Left forelimb (tissue), 1 donor: ENCODE data around the gene SHISAL1.

Experiments used
- DNase-seq: peaks from one replicate; pipeline ENCODE4 v3.0.0-alpha.2; 2018; ENCODE audit warnings: low spot score

Gene SHISAL1

DNA sequence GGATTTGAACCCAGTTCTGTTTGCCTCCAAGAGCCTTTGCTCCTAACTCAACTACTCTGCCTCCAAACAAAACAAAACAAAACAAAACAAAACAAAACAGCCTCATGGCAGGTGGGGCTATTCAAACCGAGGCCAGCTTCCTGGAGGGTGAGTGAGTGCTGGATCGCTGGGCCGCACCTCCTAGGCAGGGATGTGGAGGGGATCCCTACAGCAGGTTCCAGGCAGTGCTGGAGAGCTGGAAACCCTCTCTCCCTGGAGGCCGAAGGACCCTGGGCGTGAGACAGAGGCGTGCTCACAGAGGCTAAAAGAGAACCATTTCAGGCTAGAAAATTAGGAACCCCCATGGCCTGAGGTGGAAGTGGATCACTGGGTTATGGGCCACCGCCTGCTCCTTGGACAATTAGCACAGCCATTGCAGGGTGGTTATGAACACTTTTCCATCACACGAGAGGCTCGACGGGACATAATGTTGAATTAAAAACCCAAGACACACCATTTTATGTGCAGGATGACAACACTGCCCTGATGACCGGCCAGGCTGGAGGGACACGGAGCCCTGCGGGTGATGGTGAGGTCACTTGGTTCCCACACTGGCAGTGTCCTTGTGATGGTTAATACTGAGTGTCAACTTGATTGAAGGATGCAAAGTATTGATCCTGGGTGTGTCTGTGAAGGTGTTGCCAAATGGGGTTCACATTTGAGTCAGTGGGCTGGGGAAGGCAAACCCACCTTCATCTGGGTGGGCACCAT lies 35.2 kb downstream of the SHISAL1 start:
- DNase-seq, result no peak

DNA sequence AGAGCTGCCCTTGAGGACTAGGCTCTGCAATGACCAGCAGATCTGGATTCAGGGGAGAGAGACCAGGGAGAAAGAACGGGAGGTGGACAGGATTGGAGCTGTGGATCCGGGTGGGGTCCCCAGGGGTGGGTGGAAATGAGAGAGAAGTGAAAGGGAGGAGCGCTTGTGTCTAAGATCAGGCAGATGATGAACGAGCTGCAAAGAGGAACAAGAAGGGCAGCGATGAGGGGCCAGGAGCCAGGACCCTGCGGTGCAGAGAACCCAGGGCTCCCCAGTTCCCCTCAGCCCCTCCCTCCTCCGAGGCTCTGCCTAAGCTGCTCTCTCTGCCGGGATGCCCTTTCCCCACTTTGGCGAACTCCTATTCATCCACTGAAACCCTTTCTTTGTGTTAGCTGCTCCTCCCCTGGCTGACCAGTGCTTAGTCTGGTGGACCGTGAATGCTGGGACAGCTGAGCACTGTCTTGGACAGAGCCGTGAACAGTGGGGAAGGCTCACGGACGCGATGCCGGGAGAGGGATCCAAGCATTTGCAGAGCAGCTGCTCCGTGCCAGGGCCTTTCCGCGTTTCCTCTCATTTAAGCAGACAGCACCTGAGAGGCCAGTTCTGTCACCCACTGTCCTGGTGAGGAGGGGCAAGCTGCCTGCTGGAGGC lies 35.9 kb downstream of the SHISAL1 start:
- no peak for DNase-seq

DNA sequence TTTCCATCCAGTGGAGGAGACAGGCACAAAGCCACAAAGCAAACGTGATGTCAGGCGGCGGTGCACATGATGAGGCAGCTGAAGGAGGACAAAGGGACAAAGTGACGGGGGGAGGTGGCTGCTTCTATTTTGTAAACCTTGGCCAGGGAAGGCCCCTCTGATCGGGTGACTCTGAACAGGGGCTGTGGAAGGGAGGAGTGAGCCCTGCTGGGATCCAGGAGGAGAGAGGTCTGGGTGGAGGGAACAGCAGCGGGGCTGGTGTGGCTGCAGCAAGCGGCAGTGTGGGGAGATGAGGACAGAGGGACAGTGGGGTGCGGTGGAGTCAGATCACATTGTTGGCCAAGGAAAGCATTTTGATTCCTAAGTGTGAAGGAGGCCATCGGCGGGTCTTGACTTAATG lies 36.7 kb downstream of the SHISAL1 start:
- DNase-seq, result no peak

DNA sequence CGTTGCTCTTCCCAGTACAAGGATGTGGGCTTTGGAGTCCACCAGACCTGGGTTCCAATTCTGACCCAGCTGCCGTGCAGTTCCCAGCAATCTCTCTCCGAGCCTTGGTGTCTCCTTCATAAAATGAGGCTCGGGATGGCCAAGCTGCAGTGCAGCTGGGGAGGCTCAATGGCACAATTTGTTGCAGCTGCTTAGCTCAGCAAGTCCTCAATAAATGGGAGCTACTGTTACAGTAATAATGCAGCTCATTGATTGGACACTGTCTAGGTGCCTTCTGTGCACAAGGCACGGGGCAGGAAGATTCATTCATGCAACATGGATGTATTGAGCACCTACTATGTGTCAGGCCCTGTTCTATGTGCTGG lies 37.1 kb downstream of the SHISAL1 start:
- no peak for DNase-seq

DNA sequence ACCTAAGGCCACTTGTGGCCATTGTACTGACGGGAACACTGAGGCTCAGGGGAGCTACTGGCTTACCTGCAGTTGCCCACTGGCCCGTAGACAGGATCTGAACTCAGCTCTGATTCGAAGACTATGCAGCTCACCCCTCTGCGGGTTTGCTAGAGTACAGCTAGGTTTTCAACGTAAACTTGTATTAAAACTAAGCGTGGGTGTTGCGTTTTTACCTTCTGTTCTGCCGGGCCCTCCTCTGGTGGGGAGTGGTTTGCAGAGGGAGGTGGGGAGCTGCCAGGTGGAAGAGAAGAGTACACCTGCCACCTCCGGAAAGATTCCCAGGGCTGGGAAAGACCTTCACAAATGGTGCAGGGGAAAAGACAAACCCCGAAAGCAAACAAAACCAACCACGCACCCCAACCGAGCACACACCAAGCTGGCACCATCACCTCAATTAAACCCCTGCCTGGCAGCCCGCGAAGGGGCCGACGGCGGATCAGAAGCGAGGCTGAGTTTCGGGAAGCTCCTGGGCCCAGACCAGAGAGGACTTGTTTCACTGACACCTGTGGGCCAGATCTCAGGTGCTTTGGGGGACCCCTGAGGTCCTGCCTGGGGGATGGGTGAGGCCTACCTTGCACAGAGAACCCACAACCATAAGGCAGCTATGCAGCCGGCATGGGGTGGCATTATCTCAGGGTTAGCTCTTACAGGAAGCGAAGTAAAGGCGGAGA lies 37.7 kb downstream of the SHISAL1 start:
- DNase-seq, result no peak

DNA sequence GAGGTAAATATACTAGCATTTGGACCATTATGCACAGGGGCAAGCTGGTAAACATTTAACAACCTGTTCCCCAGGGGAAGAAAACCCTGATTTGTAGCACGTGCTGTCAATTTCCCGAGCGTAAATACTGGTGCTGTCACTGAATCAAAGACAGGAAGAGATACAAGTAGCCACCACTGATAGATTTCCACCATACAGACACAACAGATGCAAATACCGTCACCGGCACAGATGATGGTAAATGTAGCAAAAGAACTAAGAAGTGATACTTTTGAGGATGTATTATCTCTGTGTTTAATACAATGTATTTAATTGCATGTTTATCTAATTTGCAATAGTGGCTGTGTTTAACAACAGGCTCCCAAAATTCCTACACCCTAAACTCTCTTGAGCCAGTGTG lies 39.6 kb downstream of the SHISAL1 start:
- no peak for DNase-seq

DNA sequence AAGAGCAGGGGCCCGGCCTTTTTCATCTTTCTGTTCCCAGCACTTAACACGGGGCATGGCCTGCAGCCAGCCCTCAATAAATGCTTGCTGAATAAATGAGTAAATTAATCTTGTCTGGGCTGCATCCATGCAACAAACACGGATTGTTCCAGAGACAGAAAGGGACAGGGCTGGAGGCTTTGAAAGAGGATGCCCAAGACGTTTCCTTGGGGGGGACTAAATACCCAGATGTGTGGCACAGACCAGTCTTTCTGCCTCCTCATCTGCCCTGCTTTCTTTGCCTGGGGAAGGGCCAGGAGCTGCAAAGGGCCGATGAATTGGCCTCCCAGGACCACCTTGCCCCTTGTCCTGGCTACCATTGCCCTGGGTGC lies 40.4 kb downstream of the SHISAL1 start:
- no peak for DNase-seq

DNA sequence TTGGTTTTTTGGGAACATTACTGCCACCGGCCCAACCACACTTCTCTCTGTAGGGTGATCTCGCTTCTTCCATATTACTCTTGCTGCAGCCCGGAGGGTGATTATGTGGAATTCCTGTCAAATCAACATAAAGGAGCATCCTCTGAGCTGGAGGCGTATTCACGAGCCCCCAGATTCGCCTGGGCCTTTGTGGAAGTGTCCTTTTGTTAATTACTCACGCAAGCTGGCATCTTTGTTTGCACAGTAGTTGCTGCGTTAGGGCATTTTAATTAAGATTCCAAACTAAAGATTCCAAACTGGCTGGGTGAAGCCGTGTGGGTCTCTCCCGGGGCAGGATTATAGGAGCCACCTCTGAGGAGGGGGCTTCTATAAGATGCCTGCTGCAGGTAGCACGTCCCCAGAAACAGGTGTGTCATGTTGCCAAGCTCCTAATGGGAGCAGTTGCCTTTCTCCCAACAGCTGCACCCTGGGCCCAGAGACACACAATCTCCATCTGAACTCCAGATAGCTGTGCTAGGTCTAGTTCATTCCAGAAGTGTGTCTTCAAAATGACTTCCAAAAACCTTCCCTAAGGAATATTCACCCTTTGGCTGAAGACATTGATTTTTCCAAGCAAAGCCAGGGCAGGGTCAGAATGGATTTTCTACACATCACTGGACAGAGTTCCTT lies 40.9 kb downstream of the SHISAL1 start:
- DNase-seq, result no peak

DNA sequence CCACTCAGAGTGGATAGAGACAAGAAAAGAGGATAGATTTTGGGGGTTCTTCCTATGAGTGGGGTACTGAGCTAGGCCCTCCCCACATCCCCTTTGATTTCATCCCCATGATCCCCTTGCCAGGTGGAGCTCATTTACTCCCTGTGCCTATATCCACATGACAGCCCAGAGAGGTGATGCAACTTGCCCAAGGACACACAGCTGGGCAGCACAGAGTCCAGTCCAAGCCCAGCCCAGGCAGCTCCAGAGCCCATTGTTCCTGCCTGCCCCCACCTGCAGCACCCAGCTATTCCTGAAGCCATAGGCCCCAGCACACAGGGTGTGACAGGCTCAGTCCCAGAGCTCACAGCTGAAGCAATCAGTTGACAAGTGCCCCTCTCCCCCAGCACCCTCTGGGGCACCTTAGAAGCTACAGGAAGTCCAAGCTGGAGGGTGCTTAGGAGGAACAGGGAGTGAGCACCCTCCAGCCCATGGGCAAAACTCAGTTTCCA lies 41.7 kb downstream of the SHISAL1 start:
- DNase-seq, result no peak

DNA sequence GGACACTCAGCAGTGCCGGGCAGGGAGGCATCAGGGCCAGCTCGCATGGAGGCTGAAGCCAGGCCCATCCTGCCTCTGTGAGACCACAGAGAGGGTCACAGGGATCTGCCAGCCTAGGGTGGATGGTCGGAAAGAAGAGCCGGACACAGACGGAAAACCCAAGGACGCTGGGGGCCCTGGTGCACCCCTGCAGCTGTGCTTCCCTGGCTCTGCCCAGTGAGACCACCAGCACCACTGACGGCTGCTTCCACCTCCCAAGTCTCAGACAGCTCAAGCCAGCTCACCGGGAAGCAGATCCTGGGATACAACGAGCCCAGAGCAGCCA lies 42.2 kb downstream of the SHISAL1 start:
- no peak for DNase-seq

DNA sequence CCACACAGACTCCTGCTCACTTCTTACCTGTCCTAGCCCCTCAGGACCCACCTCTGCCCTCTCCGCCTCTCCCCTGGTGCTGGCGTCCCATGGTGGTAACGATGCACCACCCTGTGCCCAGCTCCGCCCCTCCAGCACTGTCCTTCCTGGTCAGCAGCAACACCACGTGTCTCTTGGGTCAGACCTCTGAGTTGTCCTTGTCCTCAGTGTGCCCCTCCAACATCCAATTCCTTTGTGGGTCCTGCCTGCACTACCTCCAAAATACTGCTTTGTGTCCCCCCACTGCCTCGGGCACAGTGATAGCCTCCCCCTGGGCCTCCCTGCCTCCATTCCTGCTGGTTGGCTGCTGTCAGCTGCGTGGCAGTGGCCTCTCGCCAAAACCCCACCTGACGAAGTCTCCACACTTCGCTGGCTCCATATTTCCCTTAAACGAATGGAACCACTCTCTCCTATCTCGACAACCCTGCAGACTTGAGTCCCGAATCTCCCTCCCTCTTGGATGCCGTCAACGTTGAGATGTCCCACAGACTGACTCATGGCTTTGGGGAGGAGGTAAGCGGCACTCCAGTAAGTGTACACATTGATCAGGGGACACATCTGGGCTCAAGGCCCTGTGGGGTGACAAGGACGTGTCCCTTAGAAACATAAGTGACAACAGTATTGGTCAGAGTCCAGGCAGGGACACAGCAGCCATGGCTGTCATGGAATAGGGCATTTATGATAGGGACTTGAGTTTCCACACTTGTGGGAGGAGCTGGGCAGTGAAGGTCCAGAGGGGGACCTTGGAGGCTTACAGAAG lies 42.8 kb downstream of the SHISAL1 start:
- DNase-seq, result no peak

DNA sequence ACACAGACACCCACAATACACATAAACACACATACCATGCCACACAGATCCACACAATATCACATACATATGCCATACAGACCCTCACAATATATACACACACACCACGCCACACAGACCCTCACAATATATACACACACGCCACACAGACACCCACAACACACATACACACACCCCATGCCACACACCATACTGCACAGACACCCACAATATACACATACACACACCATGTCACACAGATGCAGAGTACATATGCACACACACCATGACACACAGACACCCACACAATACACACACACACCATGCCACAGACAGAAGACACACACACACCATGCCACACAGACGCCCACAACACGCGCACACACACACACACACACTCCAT lies 43.6 kb downstream of the SHISAL1 start:
- no peak for DNase-seq

DNA sequence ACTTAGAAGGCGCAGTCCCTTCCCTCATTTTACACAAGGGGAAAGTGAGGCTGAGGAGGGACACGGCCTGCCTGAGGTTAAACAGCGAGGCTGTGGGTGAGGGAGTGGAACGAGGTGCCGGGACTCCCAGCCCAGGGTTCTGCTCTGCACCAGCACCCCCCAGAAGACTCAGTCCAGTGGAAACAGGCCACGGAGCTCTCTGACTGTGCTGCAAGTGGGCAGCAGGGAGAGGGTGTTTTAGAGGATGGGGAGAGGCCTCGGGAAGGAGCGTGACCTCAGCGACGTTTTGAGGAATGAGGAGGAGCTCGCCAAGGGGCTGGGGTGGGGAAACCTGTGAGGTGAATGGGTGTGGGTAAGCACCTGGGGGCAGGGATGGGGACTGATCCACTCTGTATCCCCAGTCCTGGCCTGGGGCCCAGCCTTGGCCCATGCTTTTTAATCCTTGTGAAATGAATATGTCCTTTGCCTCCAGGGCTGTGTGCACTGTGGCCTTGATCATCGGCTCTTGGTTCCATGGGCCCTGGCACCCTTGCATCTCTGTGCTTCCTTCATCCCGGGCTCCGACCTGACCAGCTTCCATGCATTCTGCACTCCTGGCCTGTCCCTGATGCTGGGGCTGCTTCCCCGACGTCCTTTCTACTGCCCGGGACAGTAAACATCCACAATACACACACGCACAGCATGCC lies 44.2 kb downstream of the SHISAL1 start:
- DNase-seq, result no peak

DNA sequence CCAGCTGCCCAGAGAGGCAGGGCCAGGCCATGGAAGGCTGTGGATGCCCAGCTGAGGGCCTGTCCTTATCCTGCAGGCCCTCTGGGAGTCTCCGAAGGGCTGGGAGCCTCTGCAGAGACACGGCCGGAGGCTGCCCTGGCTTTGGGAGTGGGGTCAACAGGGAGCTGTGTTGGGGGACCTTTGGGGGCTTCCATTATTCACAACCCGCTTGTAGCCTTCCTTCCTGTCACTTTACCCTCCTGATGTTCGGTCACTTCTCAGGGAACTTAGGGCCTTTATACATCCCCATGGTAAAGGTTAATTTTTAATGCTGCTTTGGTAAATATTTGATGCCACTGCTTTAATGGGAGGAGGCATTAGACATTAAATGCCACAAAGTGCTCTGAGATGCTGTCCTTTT lies 44.9 kb downstream of the SHISAL1 start:
- no peak for DNase-seq

DNA sequence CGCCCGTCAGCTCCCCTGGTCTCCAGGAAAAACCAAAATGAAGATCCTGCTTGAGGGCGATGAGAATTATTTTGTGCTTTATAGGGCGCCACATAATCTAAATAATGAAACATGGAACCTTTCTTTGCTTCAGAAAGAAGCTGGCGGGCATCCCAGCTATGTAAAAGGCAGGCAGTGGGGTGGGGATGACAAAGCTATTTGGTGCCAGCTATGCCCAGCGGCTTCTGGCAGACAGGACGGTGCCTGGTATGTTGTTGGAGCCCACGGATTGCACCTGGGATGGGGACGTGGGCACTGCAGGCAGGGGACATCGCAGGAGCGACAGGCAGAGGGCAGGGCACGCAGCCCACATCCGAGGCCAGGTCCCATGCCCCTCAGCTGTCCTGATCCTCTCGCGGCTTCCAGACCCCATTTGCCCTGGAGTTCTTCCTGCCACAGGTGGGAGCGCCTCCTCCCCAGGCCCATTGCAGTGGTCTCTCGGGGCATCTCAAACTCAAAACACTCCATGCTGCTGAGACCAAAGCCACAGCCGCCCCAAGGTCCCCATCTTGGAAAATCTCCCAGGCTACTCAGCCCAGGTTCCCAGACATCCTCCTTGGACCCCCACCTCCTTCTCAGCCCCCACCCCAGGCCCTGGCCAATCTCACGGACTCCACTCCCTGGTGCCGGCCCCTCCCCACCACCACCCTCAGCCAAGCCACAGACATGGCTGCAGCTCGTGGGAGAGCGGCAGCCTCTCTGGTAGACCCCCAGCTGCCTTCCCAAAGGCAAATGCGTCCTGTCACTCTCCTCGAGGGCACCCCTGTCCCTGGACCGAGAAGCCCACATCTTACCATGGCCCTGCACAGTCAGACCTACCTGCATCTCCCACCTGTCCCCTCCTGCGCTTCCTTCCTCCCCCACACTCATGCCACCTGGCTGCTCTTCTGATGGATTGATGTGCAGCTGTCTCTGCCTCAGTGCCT lies 45.7 kb downstream of the SHISAL1 start:
- DNase-seq, result no peak

DNA sequence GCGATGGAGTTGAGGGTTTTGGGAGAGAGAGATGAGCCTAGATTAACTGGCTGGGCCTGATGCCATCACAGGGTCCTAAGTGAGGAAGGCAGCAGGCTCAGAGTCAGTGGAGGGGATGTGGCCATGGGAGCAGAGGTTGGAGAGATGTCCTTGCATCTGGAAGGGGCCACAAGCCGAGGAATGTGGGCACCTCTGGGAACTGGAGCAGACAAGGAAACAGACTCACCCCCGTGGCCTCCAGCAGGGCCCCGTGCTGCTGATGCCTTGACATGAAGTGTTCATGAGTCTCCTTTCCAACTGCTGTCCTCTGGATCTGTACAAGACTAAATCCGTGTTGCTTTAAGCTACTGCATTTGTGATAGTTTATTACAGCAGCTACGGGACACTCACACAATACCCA lies 49.2 kb downstream of the SHISAL1 start:
- DNase-seq, result no peak

DNA sequence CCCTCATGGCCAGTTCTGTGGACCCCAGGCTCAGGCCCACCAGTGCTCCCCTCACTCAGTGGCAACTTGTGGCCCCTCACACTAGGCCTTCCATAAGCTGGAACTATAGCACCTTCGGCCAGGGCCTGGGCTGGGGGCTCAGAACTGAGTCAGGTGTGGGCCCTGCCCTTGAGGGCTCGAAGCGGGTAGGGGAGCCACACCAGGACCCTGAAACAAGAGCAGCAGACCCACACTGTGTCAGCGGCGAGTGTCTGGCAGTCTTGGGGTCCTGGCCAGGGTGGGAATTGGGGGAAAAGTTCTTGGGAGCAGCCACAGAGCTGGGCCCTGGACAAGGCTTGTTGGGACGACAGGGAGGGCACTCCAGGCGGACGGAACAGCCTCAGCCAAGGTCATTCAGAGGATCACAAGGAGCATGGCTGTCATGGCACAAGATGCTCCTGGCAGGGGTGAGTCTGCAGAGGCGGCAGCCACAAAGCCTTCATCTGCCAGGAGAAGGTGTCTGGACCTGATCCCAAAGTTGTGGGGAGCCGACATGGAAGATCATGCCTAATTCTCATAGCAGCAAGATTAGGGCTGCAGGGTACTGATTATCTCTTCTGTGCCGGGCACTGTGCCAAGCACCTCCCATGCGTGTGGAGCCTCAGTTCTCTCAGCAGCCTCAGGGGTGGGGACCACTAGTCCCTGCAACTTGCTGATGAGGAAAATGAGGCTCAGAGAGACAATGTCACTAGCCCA lies 50.7 kb downstream of the SHISAL1 start:
- DNase-seq, result peak; percentile 61

DNA sequence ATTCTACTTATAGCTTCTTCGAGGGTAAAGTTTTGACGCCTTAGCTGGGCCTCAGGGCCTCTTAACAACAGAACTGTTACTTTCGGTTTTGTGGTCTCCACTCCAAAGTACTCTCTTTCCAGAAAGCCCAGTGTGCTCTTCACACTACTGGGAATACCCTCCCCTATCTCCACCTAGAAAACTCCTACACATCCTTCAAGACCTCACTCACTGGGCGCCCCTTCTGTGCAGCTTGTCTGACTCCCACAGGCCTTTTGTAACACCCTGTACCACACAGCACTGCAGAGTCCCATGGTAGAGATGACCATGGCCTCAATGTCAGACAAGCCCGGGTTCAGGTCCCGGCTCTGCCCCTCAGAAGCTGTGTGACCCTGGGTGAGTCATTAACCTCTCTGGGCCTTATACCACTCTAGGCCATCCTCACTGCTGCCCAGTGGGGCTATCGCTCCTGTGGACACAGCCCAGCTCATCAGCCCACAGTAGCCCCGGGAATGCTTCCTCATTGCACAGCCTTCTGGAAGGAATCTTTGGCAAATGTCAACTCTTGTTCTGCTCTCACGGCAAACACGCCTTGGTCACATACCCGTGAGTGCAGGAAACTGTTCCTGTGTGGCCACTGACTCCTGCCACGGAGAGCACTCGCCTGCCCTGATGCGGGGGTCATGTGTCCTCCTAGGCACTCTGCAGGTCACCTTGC lies 51.4 kb downstream of the SHISAL1 start:
- no peak for DNase-seq
